RWPE2 (cell line): ENCODE measurements around the gene HDAC10.

ENCODE experiments used
- ATAC-seq: fragments of 200-7000 bp; cut with Tn5 transposase; 3 replicates; pipeline ENCODE4 v1.9.1; 2021; ENCODE audit warnings: low read depth
- DNase-seq: peaks from one replicate; pipeline ENCODE4 v3.0.0-alpha.2; 2020; ENCODE audit warnings: low spot score
- H3K27ac ChIP-seq: fragments of 450-650 bp; 2 replicates; pipeline ENCODE4 v1.5.1; 2017; ENCODE audit warnings: mild to moderate bottlenecking; ENCODE audit not compliant: poor library complexity, severe bottlenecking
- H3K27me3 ChIP-seq: fragments of 250-450 bp; sonication (Bioruptor Pico); 2 replicates; pipeline ENCODE4 v1.5.1; 2021; ENCODE audit warnings: mild to moderate bottlenecking, moderate library complexity; ENCODE audit not compliant: insufficient read depth, poor library complexity, severe bottlenecking
- H3K36me3 ChIP-seq: fragments of 250-450 bp; sonication (Bioruptor Pico); 2 replicates; pipeline ENCODE4 v1.5.1; 2020; ENCODE audit warnings: low read depth, mild to moderate bottlenecking, moderate library complexity
- H3K4me1 ChIP-seq: fragments of 250-450 bp; sonication (Bioruptor Pico); 2 replicates; pipeline ENCODE4 v1.5.1; 2021; ENCODE audit warnings: mild to moderate bottlenecking, moderate library complexity; ENCODE audit not compliant: insufficient read depth, poor library complexity, severe bottlenecking
- H3K4me3 ChIP-seq: fragments of 250-450 bp; sonication (Bioruptor Pico); 2 replicates; pipeline ENCODE4 v1.5.1; 2021; ENCODE audit warnings: mild to moderate bottlenecking, moderate library complexity; ENCODE audit not compliant: severe bottlenecking
- H3K9me3 ChIP-seq: fragments of 250-450 bp; sonication (Bioruptor Pico); 2 replicates; pipeline ENCODE4 v1.5.1; 2021; ENCODE audit warnings: mild to moderate bottlenecking, moderate library complexity; ENCODE audit not compliant: severe bottlenecking
- TF ChIP-seq, protein P1 (sequence below): fragments of 450-650 bp; IDR thresholded peaks from one replicate; pipeline ENCODE4 v1.5.1; 2017; ENCODE audit warnings: mild to moderate bottlenecking, moderate library complexity; ENCODE audit not compliant: poor library complexity, severe bottlenecking

Gene HDAC10

DNA sequence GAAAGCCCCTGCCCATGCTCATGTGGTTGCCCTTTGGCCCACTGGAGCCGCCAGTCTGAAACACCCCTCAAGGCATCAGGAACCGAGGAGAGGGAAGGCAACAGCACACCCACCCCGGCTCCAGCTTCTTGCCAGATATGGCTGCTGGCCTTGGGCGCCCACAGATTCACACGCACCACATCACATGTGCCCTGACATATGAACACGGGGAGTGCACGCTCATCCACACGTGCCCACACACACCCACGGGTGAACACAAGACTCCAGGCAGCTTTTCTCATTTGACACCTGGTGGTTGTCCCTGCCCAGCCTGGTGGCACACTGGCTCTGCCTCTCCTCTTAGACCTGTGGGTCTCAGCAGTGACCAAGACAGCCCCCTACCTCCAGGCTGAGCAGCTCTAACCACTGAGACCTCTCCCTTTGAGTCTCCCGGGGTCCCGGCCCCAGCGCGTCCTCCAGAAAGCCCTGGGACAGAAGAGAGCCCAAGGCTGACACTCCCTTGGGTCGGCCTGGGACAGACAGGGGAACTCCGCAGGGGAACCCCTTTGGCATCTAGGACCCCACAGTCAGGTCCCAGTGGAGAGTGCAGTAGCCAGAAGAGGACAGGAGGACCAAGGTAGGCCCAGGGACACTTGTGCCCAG is 13.2 kb upstream of the HDAC10 start:
- no peaks in the 10 kb centered on the region for H3K9me3 ChIP-seq
- H3K4me3 ChIP-seq, result no peak overlapping the region
- H3K36me3 ChIP-seq, result no peaks in the 10 kb centered on the region
- DNase-seq (no peak), ATAC-seq (no peak)
- no peak overlapping the region for H3K27ac ChIP-seq
- TF ChIP-seq, protein P1, sequence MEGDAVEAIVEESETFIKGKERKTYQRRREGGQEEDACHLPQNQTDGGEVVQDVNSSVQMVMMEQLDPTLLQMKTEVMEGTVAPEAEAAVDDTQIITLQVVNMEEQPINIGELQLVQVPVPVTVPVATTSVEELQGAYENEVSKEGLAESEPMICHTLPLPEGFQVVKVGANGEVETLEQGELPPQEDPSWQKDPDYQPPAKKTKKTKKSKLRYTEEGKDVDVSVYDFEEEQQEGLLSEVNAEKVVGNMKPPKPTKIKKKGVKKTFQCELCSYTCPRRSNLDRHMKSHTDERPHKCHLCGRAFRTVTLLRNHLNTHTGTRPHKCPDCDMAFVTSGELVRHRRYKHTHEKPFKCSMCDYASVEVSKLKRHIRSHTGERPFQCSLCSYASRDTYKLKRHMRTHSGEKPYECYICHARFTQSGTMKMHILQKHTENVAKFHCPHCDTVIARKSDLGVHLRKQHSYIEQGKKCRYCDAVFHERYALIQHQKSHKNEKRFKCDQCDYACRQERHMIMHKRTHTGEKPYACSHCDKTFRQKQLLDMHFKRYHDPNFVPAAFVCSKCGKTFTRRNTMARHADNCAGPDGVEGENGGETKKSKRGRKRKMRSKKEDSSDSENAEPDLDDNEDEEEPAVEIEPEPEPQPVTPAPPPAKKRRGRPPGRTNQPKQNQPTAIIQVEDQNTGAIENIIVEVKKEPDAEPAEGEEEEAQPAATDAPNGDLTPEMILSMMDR, result no peak
- no peaks in the 10 kb centered on the region for H3K27me3 ChIP-seq
- H3K4me1 ChIP-seq, result peaks cover 18% of the 10 kb centered on the region

DNA sequence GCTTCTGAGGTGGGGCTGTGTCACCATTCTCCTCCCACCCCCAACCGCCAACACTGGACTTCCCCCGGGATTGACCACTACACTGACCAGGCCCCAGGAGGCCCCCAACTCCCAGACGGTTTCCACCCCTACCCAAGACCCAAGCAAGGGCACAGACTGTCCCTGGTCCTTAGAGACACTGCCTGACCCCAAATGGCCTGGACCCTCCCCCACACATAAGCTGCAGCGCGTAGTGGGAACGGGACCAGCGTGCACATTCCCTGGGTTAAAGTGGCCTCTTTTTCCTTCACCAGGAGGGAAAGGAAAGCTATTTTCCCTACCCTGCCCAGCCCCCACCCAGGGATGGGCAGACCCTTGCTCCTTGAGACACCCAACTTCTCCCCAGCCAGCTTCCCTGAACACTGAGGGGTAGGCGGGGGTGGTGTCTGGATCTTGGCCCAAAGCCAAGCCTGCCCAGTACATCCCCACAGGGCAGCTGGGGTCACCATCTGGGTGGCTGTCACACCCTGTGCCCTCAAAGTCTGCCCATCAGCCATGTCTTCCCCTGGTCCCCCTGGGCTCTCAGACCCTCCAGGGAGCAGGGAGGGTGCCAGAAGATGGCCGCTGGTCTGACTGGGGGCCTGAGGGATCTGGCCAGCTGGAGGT is 12.0 kb upstream of the HDAC10 start:
- Histone ChIP-seq H3K27ac (peak overlapping the region; percentile 70), H3K4me3 (no peak overlapping the region)

DNA sequence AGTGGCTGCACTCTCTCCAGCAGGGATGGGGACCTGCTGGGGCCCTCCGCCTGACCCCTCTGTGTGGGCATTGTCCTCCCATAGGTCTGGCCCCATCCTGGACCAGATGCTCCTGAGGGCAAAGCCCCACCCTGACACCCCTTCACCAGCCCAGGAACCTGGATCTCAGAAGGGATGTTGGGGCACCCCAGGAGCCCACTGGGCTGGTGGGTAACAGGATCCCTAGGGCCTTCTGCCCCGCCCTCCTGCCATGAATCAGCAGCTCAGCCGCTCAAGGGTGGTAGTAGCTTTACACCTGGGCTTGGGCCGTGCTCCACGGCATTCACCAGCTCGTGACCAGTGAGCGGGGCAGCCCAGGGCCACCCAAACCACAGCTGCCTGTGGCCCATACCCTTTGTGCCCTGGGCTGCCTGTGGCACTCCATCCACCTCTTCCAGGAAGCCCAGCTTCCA is 11.4 kb upstream of the HDAC10 start:
- H3K4me1 ChIP-seq, result peaks cover 11% of the 10 kb centered on the region
- ATAC-seq, result peak; percentile 73
- no peaks in the 10 kb centered on the region for H3K27me3 ChIP-seq
- DNase-seq, result no peak
- H3K4me3 ChIP-seq, result no peak overlapping the region
- H3K27ac ChIP-seq, result peak overlapping the region; percentile 70
- no peaks in the 10 kb centered on the region for H3K9me3 ChIP-seq
- no peaks in the 10 kb centered on the region for H3K36me3 ChIP-seq
- TF ChIP-seq, protein P1, result no peak

More for the DNA sequence above, 12.0 kb upstream of the HDAC10 start:
- ATAC-seq (no peak), DNase-seq (no peak)
- Histone ChIP-seq H3K9me3 (no peaks in the 10 kb centered on the region), H3K27me3 (no peaks in the 10 kb centered on the region), H3K36me3 (no peaks in the 10 kb centered on the region), H3K4me1 (peaks cover 11% of the 10 kb centered on the region)
- TF ChIP-seq, protein P1, result no peak

DNA sequence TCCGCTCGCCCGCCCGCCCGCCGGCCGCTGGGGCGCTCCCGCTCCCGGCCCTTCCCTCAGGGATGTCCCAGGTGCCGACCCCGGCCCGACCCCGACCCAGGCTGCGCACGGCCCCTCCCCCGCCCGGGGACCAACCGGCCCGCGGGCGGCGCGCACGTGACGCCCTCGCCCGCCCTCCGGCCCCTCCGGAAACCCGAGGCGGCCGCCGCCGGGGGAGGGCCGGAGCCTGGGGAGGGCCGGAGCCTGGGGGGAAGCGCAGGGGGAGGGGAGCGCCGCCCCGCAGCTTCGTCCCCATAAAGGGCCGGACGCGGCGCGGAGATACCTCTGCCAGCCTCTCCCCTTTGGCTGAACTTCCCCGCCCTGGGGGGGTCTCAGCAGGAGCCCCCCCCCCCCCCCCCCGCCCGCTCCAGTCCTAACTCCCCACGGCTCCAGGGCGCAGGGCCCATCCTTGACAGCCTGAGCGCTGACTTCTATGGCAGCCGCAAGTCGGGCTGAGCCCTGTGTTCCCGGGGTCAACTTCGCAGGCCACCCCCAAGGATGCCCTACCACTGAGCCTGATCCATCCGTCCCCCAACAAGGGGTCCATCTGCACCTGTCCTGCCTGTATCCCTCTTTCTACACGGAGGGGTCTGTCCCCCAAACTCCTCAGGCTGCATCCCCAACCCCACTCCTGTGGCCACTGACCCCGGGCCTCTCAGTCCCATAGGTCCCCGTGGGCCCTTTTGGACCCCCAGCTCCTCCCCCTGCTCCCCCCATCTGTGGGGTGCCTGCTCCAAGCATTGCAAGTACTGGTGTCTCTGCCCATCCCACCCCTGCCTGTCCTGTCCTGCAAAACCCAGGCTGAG is 10.8 kb upstream of the HDAC10 start, which contains the start of gene MAPK12:
MAPK12 (minus strand) TSS at position 69 of the 845 bp plus-strand sequence. CDS start 174 bp downstream, outside the sequence.
- DNase-seq (no peak), ATAC-seq (peak; percentile 28)

More for the DNA sequence above, 10.8 kb upstream of the HDAC10 start, which contains the start of gene MAPK12:
- Histone ChIP-seq H3K36me3 (no peaks in the 10 kb centered on the region), H3K4me3 (peak within 1 kb of the TSS; percentile 58), H3K27me3 (no peaks in the 10 kb centered on the region), H3K9me3 (no peaks in the 10 kb centered on the region), H3K27ac (peak within 1 kb of the TSS; percentile 70), H3K4me1 (peaks cover 11% of the 10 kb centered on the region)
- TF ChIP-seq, protein P1, result no peak
